SK-N-DZ (cell line): ENCODE results near the gene PPAT. TPM values are rescaled to one million over a fixed set of nuclear protein-coding genes. Genes with fewer than 3 reads are reported as not detected.
"Not testable (repeated sequence)": the region's sequence is repeated elsewhere in the genome, so short reads cannot be mapped to it uniquely, and the experiment has no call there.

Experiments
- DNase-seq: peaks from one replicate; pipeline ENCODE4 v3.0.0-alpha.2; 2015; ENCODE audit warnings: low spot score
- polyA plus RNA-seq, 2 experiments: library from polyadenylated mRNA; depleted of rRNA; stranded (reverse); fragments of >200 nt; gene quantifications; 2 replicates each; pipeline ENCODE4 v1.2.3, GENCODE V29; 2014

Gene PPAT
- 75.1 and 75.8 TPM in 2 replicates for polyA plus RNA-seq (2014; cell fraction: cytosol; rRNA removed)
- 59.2 and 67.8 TPM in 2 replicates for polyA plus RNA-seq (2014; cell fraction: nucleus; rRNA removed)

DNA sequence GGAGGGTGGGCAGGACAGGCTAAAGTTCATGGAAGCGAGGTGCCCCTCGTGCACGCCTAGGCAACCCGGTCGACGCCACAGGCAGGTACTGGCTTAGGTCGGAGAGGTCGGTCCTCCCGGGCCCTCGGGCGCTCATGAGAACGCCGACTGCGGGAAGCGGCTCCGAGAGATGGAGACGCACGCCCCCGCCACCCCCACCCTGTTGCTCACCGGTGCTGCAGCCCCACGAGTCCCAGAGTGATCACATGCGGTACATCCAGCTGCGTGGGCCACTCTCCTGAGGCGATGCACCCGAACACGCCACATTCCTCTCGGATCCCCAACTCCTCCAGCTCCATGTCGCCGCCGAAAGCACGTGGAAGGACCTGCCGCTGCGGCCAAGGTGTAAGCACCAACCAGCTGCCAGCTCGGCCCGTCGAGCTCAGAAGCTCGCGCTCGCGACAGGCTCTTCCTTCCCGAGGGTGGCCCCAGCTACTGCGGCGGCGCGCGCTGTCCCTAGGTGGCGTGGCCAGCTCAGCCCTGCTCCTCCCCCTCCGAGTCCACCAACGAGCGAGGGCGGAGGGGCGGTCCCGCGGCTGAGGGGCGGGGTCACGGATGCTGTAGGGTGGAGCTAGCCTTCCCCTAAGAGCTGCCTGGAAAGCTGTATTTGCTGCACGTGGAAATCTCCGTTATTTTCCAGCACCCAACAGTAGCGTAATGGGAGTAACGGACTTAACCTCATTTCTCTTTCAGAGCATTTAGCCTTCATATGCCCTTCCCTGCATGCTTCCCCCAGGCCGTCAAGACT, at the start of gene PPAT:
Gene PPAT (minus strand): TSS at position 476 of the 787 bp plus-strand sequence. CDS start 138 bp downstream, at position 338.
- peak; percentile 96 for DNase-seq

GRCh38 chr4:56480691-56481090, 45.3 kb upstream of the PPAT start:
- no peak for DNase-seq

GRCh38 chr4:56477192-56477702, 41.8 kb upstream of the PPAT start:
- DNase-seq, result no peak

- DNase-seq, result no peak
Measured at GRCh38 chr4:56475917-56476316, 40.5 kb upstream of the PPAT start.

DNA sequence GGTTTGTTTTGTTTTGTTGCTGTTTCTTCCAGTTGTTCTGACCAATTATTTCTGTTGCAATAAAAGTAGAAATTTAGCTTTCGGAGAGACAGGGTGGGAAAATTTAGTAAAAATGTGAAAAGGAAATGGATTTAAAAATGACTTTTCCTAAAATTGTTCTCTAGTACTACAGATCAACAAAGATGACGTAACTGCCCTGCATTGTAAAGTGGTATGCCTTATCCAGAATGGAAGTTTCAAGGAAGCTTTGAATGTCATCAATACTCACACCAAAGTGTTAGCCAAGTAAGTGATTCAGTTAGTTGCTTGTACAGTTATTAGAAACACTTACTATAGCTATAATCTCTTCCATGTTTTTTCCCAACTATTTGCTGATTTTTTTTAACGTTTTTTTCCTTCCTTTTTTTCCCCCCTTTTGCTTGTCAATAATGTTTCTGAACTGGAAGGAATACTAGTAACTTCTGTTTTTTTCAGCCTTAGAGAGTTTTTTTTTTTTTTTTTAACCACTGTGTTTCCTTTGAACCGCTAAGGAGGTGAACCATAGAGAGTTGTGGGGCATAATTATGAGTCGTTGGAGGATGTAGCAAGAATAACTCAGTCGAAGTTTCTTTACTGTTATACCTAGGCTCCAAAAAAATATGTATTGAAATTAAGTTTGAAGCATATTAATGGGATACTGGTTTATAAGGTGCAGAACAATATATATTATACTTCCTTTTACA, 34.2 kb upstream of the PPAT start:
- DNase-seq, result no peak

DNA sequence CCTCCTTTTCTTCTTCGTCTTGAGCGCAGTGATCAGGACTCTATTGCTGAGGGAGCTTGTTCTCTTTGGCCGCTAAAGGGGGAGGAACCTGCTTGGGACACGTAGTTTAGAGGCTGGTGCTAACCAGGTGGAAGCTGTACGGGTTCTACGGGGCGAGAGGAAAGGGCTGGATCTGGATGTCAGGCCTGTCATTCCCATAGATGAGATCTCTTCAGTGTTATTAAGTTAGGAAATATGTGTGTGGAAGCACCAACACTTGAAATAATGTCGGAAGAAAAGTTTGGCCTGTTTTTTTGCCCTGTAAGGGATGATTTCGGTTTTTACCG, 32.6 kb upstream of the PPAT start:
- peak; percentile 12 for DNase-seq

GRCh38 chr4:56467284-56468096, 32.1 kb upstream of the PPAT start, which contains the start of gene SRP72:
SRP72 (plus strand) TSS chr4:56467617; CDS start chr4:56467636, 19 bp downstream.
- DNase-seq, result peak; percentile 85

DNA sequence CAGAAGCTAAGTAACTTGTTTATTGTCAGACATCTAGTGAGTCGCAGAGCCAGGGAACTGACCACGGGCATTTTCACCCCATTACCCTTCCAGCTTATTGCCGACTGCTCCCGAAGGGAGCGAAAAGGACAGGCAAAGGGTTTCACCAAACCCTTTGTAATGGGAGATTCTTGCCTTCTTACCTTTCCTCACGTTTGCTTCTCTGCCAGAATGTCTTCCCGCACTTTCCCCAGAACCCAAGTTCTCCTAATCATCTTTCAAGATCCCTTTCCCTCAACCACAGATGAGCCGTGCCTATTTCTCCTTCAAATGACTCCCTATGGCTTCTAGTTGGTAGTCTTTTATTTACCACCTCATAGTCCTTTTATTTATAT, 31.5 kb upstream of the PPAT start:
- no peak for DNase-seq

- DNase-seq, result peak; percentile 3
Measured at GRCh38 chr4:56466296-56466761, 30.9 kb upstream of the PPAT start.

DNA sequence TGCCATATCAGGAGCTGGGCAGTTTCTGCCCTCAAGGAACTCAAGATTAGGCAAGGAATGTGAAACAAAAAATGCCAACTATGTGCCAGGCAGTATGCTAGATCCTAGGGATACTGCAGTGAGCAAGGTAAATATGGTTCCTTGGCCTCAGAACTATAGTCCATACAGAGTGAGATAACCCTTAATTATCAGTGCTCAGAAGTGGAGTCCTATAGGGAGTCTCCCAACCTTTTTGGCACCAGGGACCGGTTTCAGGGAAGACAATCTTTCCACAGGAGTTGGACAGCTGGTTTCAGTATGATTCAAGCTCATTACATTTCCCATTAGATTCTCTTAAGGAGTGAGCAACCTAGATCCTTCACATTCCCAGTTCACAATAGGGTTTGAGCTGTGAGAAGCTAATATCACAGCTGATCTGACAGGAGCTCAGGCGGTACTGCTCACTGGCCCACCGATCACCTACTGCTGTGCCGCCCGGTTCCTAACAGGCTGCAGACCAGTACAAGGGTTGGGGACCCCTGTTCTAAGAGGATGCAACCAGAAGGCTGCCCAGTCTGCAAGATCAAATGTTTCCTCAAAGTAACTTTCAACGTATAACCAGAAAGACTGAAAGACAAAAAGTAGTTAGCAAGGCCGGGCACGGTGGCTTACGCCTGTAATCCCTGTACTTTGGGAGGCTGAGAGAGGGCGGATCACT, 30.3 kb upstream of the PPAT start:
- no peak for DNase-seq

- DNase-seq, result no peak
Measured at GRCh38 chr4:56464581-56464980, 29.2 kb upstream of the PPAT start.

- DNase-seq, result no peak
Measured at GRCh38 chr4:56463711-56464110, 28.3 kb upstream of the PPAT start.

DNA sequence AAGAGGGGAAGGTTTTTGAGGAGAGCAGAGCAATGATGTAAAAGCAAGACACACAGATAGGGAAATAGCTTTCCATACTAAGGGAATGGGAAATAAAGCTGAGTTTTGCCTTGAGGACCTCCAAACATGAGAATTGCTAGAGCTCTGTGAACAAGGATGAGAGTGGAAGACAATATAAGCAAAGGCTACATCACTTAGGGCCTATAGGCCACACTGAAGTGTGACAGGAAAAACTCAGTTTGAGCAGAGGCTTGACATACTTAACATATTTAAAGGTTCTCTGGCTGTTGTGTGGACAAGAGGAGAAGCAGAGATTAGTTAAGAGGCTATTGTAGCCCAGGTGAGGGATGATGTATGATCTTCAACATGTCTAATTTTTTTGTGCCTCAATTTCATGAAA, 26.7 kb upstream of the PPAT start:
- no peak for DNase-seq

DNA sequence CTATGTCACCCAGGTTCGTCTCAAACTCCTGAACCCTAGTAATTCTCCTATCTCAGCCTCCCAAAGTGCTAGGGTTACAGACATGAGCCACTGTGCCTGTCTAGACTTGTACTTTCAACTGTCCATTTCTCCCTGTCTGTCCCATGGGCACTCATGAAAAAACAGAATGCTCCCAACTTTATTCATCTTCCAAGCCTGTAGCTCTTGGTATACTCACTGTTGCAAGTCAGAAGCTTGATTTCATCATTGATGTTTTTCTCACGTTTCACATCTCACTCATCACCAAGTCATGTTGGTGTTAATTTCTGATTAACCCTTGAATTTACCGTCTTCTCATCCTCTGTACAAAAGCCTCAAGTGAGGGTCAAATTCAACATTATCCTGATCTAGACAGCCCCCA, 24.7 kb upstream of the PPAT start:
- DNase-seq, result no peak

DNA sequence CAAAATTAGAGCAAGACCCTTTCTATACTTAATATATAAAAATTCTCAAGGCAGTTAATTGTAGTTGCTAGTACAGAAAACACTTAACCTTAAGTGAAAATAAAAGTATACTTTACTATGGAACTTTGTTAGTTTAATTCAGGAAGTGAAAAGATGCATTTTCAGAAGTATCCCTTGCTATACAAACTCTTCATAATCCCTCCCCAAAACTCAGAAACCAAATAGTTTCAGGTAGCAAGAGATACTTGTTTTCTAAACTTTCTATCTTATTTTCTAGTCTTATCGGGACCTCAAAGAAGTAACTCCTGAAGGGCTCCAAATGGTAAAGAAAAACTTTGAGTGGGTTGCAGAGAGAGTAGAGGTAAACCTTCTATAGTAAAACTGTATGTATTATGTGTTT, 14.9 kb upstream of the PPAT start:
- DNase-seq, result no peak

- not testable (repeated sequence) for DNase-seq
Measured at GRCh38 chr4:56449475-56449874, 14.1 kb upstream of the PPAT start.

DNA sequence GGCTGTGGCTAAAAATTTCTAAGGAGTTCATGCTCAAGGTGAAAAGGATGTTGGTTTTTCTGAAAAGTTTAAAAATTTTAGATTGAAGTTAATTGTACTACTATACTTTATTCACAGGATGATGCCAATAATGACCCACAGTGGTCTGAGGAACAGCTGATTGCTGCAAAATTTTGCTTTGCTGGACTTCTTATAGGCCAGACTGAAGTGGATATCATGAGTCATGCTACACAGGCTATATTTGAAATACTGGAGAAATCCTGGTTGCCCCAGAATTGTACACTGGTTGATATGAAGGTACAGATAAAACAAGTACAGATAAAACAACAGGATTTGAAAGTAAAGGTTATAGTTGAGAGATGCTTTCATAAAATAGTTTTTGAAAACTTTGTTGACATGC, 12.9 kb upstream of the PPAT start:
- DNase-seq, result no peak

DNA sequence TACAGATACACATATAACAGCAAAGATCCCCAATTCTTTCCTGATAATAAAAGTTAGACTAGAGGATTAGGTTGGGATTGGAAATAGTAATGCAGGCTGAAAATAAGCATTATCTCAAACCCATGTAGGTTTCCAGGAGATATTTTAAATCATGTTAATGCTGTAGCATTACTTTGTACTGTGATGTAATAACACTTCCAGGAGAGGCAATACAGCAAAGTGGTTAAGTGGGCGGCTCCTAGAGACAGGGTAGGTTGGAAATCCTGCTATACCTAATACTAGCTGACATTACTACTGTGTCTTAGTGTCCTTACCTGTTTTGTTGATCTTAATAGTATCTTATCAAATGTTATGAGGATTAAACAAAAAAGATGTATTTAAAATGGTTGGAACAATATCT, 10.3 kb upstream of the PPAT start:
- no peak for DNase-seq

DNA sequence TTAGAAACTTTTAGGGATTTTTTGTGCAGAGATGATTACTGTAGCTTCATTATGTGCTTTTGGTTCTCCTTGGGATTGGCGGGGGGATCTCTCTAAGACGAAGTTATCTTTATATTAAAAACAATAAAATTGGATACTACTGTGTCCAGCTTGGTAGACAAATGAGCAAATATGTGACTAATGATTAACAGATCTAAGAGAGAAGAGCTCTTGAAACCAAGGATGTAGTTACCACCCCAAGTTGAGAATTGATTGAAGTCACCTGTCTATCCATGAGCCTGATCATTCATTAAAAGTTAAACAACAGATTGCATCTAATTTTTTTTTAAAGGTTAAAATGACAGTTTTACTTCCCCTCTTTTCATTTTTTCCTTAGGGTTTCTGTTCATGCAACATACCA, 9.3 kb upstream of the PPAT start:
- no peak for DNase-seq

- DNase-seq, result no peak
Measured at GRCh38 chr4:56440983-56441382, 5.6 kb upstream of the PPAT start.

- no peak for DNase-seq
Measured at GRCh38 chr4:56438766-56439165, 3.4 kb upstream of the PPAT start.
